A673 (cell line): ENCODE results near the gene ELOF1. TPM values are rescaled to one million over a fixed set of nuclear protein-coding genes. Genes with fewer than 3 reads are reported as not detected.

ENCODE experiments used
- BruUV-seq: library from RNA; stranded (reverse); fragments of 400-500 nt; replicated peaks from 2 replicates; lab custom pipeline; 2021; lab: Mats Ljungman, UMichigan
- CTCF ChIA-PET: fragments of 300-600 bp; sonication (Branson Sonifier 250); formaldehyde crosslinking; loops from one replicate; lab custom pipeline; 2022; ENCODE audit warnings: antibody characterized with exemption; lab: Charles Lee
- POLR2A ChIA-PET: fragments of 300-600 bp; sonication (Branson Sonifier 250); formaldehyde crosslinking; loops from one replicate; lab custom pipeline; 2022; ENCODE audit warnings: antibody characterized with exemption; ENCODE audit not compliant: low non-redundant PET; lab: Charles Lee
- DNase-seq: peaks from one replicate; pipeline ENCODE4 v3.0.0-alpha.2; 2015; ENCODE audit warnings: low spot score
- H3K27ac ChIP-seq: fragments of 200-600 bp; sonication (generic); 2 replicates; pipeline ENCODE4 v1.5.1; 2016; ENCODE audit warnings: mixed run types, low read depth, mild to moderate bottlenecking, mixed read lengths, antibody characterized with exemption, low read length; ENCODE audit not compliant: poor library complexity, severe bottlenecking
- H3K27me3 ChIP-seq: fragments of 200-600 bp; sonication (generic); replicated peaks from 2 replicates; pipeline ENCODE4 v1.6.1; 2017; ENCODE audit warnings: mixed run types, low read depth, mild to moderate bottlenecking, mixed read lengths, antibody characterized with exemption, low read length; ENCODE audit not compliant: insufficient read depth, poor library complexity
- H3K36me3 ChIP-seq: fragments of 200-600 bp; sonication (generic); 2 replicates; pipeline ENCODE4 v1.6.1; 2016; ENCODE audit warnings: mixed run types, mild to moderate bottlenecking, mixed read lengths, antibody characterized with exemption, low read length; ENCODE audit not compliant: insufficient read depth, poor library complexity, severe bottlenecking
- H3K4me1 ChIP-seq: fragments of 200-600 bp; sonication (generic); 2 replicates; pipeline ENCODE4 v1.6.1; 2017; ENCODE audit warnings: mixed run types, mild to moderate bottlenecking, mixed read lengths, antibody characterized with exemption, low read length; ENCODE audit not compliant: insufficient read depth, poor library complexity, severe bottlenecking
- H3K4me3 ChIP-seq: fragments of 200-600 bp; sonication (generic); 2 replicates; pipeline ENCODE4 v1.5.1; 2016; ENCODE audit warnings: low read depth, mixed run types, mild to moderate bottlenecking, mixed read lengths, low read length; ENCODE audit not compliant: poor library complexity, severe bottlenecking
- H3K9me3 ChIP-seq: fragments of 200-600 bp; sonication (generic); 2 replicates; pipeline ENCODE4 v1.6.1; 2016; ENCODE audit warnings: mixed run types, low read depth, mild to moderate bottlenecking, mixed read lengths, antibody characterized with exemption, low read length; ENCODE audit not compliant: poor library complexity, severe bottlenecking
- EZH2 ChIP-seq: fragments of 200-600 bp; sonication (generic); IDR thresholded peaks from 2 replicates; pipeline ENCODE4 v1.6.1; 2017; ENCODE audit warnings: borderline replicate concordance, low read depth, mild to moderate bottlenecking, mixed read lengths, antibody characterized with exemption, low read length; ENCODE audit not compliant: poor library complexity, severe bottlenecking
- intact Hi-C: fragments of 100-400 bp; cut with micrococcal nuclease; formaldehyde crosslinking; loops from one replicate; pipeline ENCODE4 v1.10.0; 2022; ENCODE audit not compliant: unreplicated experiment
- total RNA-seq: library from RNA; stranded (reverse); gene quantifications from 2 replicates; pipeline ENCODE4 v1.2.3, GENCODE V29; 2021
- TF ChIP-seq, protein P1 (sequence below): fragments of 300-800, 200-600 bp; sonication (generic); conservative IDR thresholded peaks from 2 replicates; pipeline ENCODE4 v1.5.1; 2017; ENCODE audit warnings: low read depth, mild to moderate bottlenecking, antibody characterized with exemption, low read length, moderate library complexity, mixed read lengths

Gene ELOF1
- total RNA-seq, 1 experiment from 2014 or later, result 97.9 TPM

DNA sequence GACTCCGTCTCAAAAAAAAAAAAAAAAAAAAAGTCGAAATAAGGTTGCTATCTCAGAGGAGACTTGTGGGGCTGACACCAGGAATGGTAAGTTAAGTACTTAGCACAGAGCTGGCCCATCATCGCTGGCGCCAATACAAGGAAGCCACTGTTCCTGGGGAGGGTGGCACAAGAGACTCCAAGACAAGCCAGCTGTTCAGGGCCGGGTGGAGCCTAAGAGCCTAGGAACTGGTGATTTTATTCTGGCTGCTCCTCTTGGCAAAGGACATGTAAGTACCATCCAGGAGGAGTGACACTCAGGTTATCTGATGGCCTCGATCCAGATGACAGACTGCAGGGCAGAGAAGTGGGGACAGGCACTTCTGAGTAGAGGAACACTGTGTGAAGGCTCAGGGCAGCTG is 3.8 kb downstream of the ELOF1 start:
- Histone ChIP-seq H3K27ac (no peak overlapping the region), H3K9me3 (no peaks in the 10 kb centered on the region), H3K4me3 (no peak overlapping the region), H3K36me3 (peaks cover 21% of the 10 kb centered on the region), H3K4me1 (peaks cover 10% of the 10 kb centered on the region), H3K27me3 (no peaks in the 10 kb centered on the region)
- ChIA-PET POLR2A (no interaction called here), CTCF (no interaction called here)
- BruUV-seq, result no TSS peak
- no peak for DNase-seq
- TF ChIP-seq EZH2, result no peak
- TF ChIP-seq, protein P1, sequence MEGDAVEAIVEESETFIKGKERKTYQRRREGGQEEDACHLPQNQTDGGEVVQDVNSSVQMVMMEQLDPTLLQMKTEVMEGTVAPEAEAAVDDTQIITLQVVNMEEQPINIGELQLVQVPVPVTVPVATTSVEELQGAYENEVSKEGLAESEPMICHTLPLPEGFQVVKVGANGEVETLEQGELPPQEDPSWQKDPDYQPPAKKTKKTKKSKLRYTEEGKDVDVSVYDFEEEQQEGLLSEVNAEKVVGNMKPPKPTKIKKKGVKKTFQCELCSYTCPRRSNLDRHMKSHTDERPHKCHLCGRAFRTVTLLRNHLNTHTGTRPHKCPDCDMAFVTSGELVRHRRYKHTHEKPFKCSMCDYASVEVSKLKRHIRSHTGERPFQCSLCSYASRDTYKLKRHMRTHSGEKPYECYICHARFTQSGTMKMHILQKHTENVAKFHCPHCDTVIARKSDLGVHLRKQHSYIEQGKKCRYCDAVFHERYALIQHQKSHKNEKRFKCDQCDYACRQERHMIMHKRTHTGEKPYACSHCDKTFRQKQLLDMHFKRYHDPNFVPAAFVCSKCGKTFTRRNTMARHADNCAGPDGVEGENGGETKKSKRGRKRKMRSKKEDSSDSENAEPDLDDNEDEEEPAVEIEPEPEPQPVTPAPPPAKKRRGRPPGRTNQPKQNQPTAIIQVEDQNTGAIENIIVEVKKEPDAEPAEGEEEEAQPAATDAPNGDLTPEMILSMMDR, result no peak
- intact Hi-C loops, result no loop called here

DNA sequence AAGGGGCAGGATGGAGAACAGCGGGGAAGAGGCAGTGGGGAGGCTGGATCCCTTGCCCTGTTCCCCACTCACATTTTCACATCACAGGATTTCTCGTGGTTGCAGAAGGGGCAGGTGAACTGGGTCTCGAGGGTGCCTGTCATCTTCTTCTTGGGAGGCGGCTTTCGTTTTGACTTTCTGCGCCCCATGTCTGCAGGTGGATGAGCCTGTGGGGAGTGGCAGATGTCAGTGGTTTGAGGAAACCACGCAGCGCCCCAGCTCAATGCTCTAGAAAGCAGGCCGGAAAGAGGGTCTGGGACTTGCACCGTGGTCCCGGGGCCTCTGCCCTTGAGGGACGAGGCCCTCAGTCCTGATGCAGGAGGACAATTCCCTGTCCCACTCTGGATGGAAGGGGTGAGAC is 4.9 kb downstream of the ELOF1 start:
- BruUV-seq, result no TSS peak
- POLR2A ChIA-PET, result no interaction called here
- Histone ChIP-seq H3K36me3 (peaks cover 21% of the 10 kb centered on the region), H3K4me1 (peaks cover 6% of the 10 kb centered on the region), H3K4me3 (no peak overlapping the region), H3K27me3 (no peaks in the 10 kb centered on the region), H3K27ac (no peak overlapping the region), H3K9me3 (no peaks in the 10 kb centered on the region)
- CTCF ChIA-PET, result no interaction called here
- no peak for DNase-seq
- intact Hi-C loops, result no loop called here
- TF ChIP-seq, protein P1, result no peak
- TF ChIP-seq EZH2, result no peak

- Histone ChIP-seq H3K4me3 (no peak overlapping the region), H3K9me3 (no peaks in the 10 kb centered on the region), H3K4me1 (peaks cover 2% of the 10 kb centered on the region), H3K36me3 (peaks cover 21% of the 10 kb centered on the region), H3K27me3 (no peaks in the 10 kb centered on the region), H3K27ac (no peak overlapping the region)
- ChIA-PET CTCF (no interaction called here), POLR2A (no interaction called here)
- BruUV-seq, result no TSS peak
- intact Hi-C loops, result no loop called here
- no peak for DNase-seq
- no peak for TF ChIP-seq EZH2
- TF ChIP-seq, protein P1, result no peak
Measured at GRCh38 chr19:11552666-11553372, 6.2 kb downstream of the ELOF1 start.
